Measurements from ENCODE around the gene MRPL24.
A peak's percentile ranks its signal among the peaks of the same experiment; 100 is the strongest.

The MRPL24 gene

GRCh38 chr1:156689953-156690674, 50.8 kb downstream of the MRPL24 start:
- no peak overlapping the region for H3K27ac ChIP-seq (replicated peaks)
- peaks cover 62% of the 10 kb centered on the region for H3K27me3 ChIP-seq (ENCODE audit: insufficient read depth, poor library complexity, severe bottlenecking)
- DNase-seq (ENCODE audit: low read depth in 1 of 2, low spot score in 1 of 2): no peak
- H3K4me3 ChIP-seq (replicated peaks; ENCODE audit: insufficient read depth, low read length): no peak overlapping the region
- TF ChIP-seq GABPA (IDR thresholded peaks at IDR 0.05; ENCODE audit: low read depth) (no peak), SPI1 (IDR thresholded peaks at IDR 0.05; ENCODE audit: borderline replicate concordance, low read depth) (no peak), POLR2AphosphoS5 (IDR thresholded peaks at IDR 0.05; ENCODE audit: low read depth) (no peak), REST (IDR thresholded peaks at IDR 0.05; ENCODE audit: insufficient replicate concordance, low read depth) (no peak)
- TF ChIP-seq, protein P1, sequence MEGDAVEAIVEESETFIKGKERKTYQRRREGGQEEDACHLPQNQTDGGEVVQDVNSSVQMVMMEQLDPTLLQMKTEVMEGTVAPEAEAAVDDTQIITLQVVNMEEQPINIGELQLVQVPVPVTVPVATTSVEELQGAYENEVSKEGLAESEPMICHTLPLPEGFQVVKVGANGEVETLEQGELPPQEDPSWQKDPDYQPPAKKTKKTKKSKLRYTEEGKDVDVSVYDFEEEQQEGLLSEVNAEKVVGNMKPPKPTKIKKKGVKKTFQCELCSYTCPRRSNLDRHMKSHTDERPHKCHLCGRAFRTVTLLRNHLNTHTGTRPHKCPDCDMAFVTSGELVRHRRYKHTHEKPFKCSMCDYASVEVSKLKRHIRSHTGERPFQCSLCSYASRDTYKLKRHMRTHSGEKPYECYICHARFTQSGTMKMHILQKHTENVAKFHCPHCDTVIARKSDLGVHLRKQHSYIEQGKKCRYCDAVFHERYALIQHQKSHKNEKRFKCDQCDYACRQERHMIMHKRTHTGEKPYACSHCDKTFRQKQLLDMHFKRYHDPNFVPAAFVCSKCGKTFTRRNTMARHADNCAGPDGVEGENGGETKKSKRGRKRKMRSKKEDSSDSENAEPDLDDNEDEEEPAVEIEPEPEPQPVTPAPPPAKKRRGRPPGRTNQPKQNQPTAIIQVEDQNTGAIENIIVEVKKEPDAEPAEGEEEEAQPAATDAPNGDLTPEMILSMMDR (IDR thresholded peaks at IDR 0.05; ENCODE audit: insufficient read depth, low read length): no peak

DNA sequence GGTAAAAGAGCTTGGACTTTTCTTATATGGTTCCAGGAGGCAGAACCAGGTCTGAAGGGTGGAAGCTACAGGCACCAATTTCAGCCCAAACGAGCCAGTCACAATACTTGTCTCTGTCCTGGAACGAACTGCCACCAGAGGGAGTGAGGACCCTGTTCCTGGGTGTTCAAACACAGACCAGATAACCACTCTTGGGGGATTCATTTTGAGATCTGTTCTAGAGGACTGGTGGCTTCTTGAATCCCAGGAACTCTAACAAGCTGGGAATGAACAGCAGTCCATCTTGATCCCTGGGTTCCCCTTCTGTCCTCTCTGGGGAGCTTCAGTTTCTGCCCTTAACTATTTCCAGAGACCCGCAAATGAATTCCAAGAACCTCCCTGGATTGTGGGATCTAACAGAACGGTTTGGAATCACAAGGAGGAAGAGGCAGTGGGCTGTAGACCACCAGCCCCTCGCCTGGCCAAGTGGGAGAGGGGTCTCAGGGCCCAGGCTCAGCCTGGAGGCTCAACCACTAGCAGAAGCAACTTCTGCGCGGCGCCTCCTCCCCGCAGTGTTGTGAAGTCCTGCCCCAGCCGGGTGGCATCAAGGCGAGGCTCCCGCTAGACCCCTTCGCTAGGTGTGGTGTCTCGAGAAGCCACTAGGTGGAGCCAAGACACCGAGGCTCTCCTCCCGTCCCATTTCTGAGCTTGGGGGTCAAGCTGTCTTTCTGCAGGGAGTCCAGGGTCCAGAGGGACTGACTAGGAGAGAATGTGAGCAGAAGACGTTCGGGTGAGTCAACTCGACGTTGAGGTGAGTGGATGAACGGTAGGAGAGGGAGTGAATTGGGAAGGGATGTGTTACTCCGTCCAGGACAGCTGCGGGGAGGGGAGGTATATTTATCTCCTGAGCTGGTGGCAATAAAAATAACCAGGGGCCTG, 51.6 kb downstream of the MRPL24 start:
- H3K27ac ChIP-seq (replicated peaks): no peak overlapping the region
- DNase-seq (ENCODE audit: low read depth in 1 of 2, low spot score in 1 of 2): peak; percentile 55 to 78
- peaks cover 62% of the 10 kb centered on the region for H3K27me3 ChIP-seq (ENCODE audit: insufficient read depth, poor library complexity, severe bottlenecking)
- TF ChIP-seq, protein P1 (IDR thresholded peaks at IDR 0.05; ENCODE audit: insufficient read depth, low read length): peak; percentile 89
- TF ChIP-seq GABPA (IDR thresholded peaks at IDR 0.05; ENCODE audit: low read depth) (no peak), POLR2AphosphoS5 (IDR thresholded peaks at IDR 0.05; ENCODE audit: low read depth) (no peak)
- no peak overlapping the region for H3K4me3 ChIP-seq (replicated peaks; ENCODE audit: insufficient read depth, low read length)

Measured in HL-60 (cell line).